Progenitor cell of endocrine pancreas (in vitro differentiated cells): ENCODE data around the gene TMEM269. TPM values are rescaled to one million over a fixed set of nuclear protein-coding genes. Genes with fewer than 3 reads are reported as not detected.

ENCODE experiments used
- DNase-seq: peaks from one replicate; pipeline ENCODE4 v3.0.0; 2021; ENCODE audit warnings: low spot score; ENCODE audit not compliant: unreplicated experiment
- H3K27ac Mint-ChIP-seq: 2 replicates; pipeline ENCODE4 v1.8.0; 2021; ENCODE audit warnings: mild to moderate bottlenecking, moderate library complexity, mixed read lengths
- H3K27me3 Mint-ChIP-seq: 2 replicates; pipeline ENCODE4 v1.8.0; 2021; ENCODE audit warnings: mixed read lengths
- H3K36me3 Mint-ChIP-seq: 2 replicates; pipeline ENCODE4 v1.8.0; 2022; ENCODE audit warnings: mixed read lengths; ENCODE audit not compliant: insufficient read depth
- H3K4me1 Mint-ChIP-seq: 2 replicates; pipeline ENCODE4 v1.8.0; 2021; ENCODE audit warnings: low read depth, mixed read lengths
- H3K4me3 Mint-ChIP-seq: 2 replicates; pipeline ENCODE4 v1.8.0; 2021; ENCODE audit warnings: low read depth, mild to moderate bottlenecking, moderate library complexity, mixed read lengths
- H3K9me3 Mint-ChIP-seq: 2 replicates; pipeline ENCODE4 v1.8.0; 2021; ENCODE audit warnings: low read depth, mixed read lengths
- CTCF ChIP-seq: fragments of 200-600 bp; sonication (generic); IDR thresholded peaks from one replicate; pipeline ENCODE4 v1.5.0; 2021; ENCODE audit warnings: antibody characterized with exemption, mild to moderate bottlenecking; ENCODE audit not compliant: unreplicated experiment
- total RNA-seq: library from RNA; stranded (reverse); gene quantifications from 2 replicates; pipeline ENCODE4 v1.2.1, GENCODE V29; 2021

TMEM269 gene
- total RNA-seq, 1 donor from 2014 or later, result 0.48 TPM

GRCh38 chr1:42822800-42823392 is 38.1 kb downstream of the TMEM269 start:
- H3K36me3 Mint-ChIP-seq, result no peaks in the 10 kb centered on the region
- no peaks in the 10 kb centered on the region for H3K27me3 Mint-ChIP-seq
- peak overlapping the region; percentile 74 for H3K27ac Mint-ChIP-seq
- no peaks in the 10 kb centered on the region for H3K9me3 Mint-ChIP-seq
- H3K4me3 Mint-ChIP-seq, result no peak overlapping the region
- peaks cover 21% of the 10 kb centered on the region for H3K4me1 Mint-ChIP-seq
- no peak for DNase-seq
- no peak for TF ChIP-seq CTCF

GRCh38 chr1:42824481-42825035 is 39.8 kb downstream of the TMEM269 start:
- H3K9me3 Mint-ChIP-seq, result no peaks in the 10 kb centered on the region
- H3K27ac Mint-ChIP-seq, result no peak overlapping the region
- H3K4me1 Mint-ChIP-seq, result peaks cover 21% of the 10 kb centered on the region
- no peak for TF ChIP-seq CTCF
- H3K27me3 Mint-ChIP-seq, result no peaks in the 10 kb centered on the region
- H3K36me3 Mint-ChIP-seq, result no peaks in the 10 kb centered on the region
- no peak for DNase-seq
- H3K4me3 Mint-ChIP-seq, result no peak overlapping the region

- no peak overlapping the region for H3K4me3 Mint-ChIP-seq
- H3K27me3 Mint-ChIP-seq, result no peaks in the 10 kb centered on the region
- no peak for TF ChIP-seq CTCF
- H3K9me3 Mint-ChIP-seq, result no peaks in the 10 kb centered on the region
- H3K4me1 Mint-ChIP-seq, result peaks cover 21% of the 10 kb centered on the region
- DNase-seq, result no peak
- H3K27ac Mint-ChIP-seq, result peak overlapping the region; percentile 23
- H3K36me3 Mint-ChIP-seq, result peaks cover 1% of the 10 kb centered on the region
Measured at GRCh38 chr1:42825036-42825851, 40.5 kb downstream of the TMEM269 start.

- no peak for DNase-seq
Measured at GRCh38 chr1:42830631-42831030, 45.8 kb downstream of the TMEM269 start.

More at GRCh38 chr1:42830631-42831030, 45.8 kb downstream of the TMEM269 start:
- no peaks in the 10 kb centered on the region for H3K9me3 Mint-ChIP-seq
- H3K27ac Mint-ChIP-seq, result no peak overlapping the region
- peaks cover 4% of the 10 kb centered on the region for H3K4me1 Mint-ChIP-seq
- peaks cover 1% of the 10 kb centered on the region for H3K36me3 Mint-ChIP-seq
- H3K27me3 Mint-ChIP-seq, result no peaks in the 10 kb centered on the region
- no peak overlapping the region for H3K4me3 Mint-ChIP-seq
- no peak for TF ChIP-seq CTCF
